ENCODE measurements around the gene SRXN1.

SRXN1 gene

DNA sequence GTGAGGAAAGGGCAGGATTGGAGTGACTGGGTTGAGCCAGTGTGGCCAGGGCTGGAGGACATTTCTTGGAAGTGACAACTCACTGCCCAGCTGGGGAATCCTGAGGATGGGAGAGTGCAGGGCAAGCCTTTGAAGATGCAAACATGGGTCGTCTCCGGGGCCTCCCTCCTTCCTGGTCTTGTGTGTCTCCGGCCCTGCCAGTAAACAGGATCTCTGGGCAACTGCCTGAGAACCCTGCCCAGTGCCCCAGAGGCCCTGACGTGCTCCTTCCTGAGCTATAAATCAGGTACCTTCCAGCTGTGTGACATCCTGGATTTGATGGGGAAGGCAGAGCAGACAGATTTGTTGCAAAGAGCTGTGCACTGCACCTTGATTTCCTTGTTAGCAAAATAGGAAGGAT lies 30.0 kb downstream of the SRXN1 start:
- Histone ChIP-seq H3K27ac (ENCODE audit: extremely low read depth, low read depth, low read length) (no peak overlapping the region), H3K4me3 (ENCODE audit: low read depth, low read length) (no peak overlapping the region), H3K9me3 (ENCODE audit: control insufficient read depth, insufficient read depth, low read depth, low read length) (no peaks in the 10 kb centered on the region), H3K4me1 (ENCODE audit: control insufficient read depth, insufficient read depth, low read length) (peaks cover 2% of the 10 kb centered on the region), H3K36me3 (ENCODE audit: control insufficient read depth in 2 of 2, insufficient read depth in 1 of 2, low read length in 2 of 2) (no peaks in the 10 kb centered on the region)
- ChIA-PET CTCF (interaction anchor here (0.6 to 1.5 kb wide), 5 partner anchors 15 to 760 kb away, joined by 3 to 4 read pairs (median 4); no protein-coding TSS in a partner anchor), POLR2A (interaction anchor here (0.9 kb wide), 1 partner anchor 15 kb away, joined by 3 read pairs; no protein-coding TSS in a partner anchor)
- TF ChIP-seq ZNF112 (tag by site-specific recombination; IDR thresholded peaks at IDR 0.05) = no peak
- no peak for TF ChIP-seq ZNF292 (tag by site-specific recombination; IDR thresholded peaks at IDR 0.05; ENCODE audit: borderline replicate concordance, low read depth)
- TF ChIP-seq, protein P1, sequence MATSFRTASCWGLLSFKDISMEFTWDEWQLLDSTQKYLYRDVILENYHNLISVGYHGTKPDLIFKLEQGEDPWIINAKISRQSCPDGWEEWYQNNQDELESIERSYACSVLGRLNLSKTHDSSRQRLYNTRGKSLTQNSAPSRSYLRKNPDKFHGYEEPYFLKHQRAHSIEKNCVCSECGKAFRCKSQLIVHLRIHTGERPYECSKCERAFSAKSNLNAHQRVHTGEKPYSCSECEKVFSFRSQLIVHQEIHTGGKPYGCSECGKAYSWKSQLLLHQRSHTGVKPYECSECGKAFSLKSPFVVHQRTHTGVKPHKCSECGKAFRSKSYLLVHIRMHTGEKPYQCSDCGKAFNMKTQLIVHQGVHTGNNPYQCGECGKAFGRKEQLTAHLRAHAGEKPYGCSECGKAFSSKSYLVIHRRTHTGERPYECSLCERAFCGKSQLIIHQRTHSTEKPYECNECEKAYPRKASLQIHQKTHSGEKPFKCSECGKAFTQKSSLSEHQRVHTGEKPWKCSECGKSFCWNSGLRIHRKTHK (tag by site-specific recombination; IDR thresholded peaks at IDR 0.05) = no peak

DNA sequence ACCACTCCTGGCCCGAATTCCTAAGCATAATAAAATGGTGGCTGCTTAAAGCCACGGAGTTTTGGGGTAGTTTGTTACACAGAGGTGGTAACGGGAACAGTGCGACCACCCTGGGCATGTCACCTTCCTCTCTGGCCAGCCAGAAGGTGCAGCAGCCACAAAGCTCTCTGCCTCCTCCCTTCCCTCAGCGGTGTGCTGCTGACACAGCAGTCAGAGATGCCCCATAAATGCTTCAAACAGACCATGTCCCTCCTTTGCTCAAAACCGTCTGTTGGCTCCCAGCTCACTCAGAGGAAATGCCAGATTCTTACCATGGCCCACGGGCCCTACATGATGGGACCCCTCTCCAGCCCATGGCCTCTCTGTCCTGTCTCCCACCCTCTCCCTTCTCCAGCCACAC lies 30.8 kb downstream of the SRXN1 start:
- no peak for TF ChIP-seq ZSCAN30 (tag by site-specific recombination; IDR thresholded peaks at IDR 0.05)
- TF ChIP-seq, protein P2, sequence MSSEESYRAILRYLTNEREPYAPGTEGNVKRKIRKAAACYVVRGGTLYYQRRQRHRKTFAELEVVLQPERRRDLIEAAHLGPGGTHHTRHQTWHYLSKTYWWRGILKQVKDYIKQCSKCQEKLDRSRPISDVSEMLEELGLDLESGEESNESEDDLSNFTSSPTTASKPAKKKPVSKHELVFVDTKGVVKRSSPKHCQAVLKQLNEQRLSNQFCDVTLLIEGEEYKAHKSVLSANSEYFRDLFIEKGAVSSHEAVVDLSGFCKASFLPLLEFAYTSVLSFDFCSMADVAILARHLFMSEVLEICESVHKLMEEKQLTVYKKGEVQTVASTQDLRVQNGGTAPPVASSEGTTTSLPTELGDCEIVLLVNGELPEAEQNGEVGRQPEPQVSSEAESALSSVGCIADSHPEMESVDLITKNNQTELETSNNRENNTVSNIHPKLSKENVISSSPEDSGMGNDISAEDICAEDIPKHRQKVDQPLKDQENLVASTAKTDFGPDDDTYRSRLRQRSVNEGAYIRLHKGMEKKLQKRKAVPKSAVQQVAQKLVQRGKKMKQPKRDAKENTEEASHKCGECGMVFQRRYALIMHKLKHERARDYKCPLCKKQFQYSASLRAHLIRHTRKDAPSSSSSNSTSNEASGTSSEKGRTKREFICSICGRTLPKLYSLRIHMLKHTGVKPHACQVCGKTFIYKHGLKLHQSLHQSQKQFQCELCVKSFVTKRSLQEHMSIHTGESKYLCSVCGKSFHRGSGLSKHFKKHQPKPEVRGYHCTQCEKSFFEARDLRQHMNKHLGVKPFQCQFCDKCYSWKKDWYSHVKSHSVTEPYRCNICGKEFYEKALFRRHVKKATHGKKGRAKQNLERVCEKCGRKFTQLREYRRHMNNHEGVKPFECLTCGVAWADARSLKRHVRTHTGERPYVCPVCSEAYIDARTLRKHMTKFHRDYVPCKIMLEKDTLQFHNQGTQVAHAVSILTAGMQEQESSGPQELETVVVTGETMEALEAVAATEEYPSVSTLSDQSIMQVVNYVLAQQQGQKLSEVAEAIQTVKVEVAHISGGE (tag by site-specific recombination; conservative IDR thresholded peaks at IDR 0.05; ENCODE audit: low read depth) = no peak
- TF ChIP-seq, protein P3, sequence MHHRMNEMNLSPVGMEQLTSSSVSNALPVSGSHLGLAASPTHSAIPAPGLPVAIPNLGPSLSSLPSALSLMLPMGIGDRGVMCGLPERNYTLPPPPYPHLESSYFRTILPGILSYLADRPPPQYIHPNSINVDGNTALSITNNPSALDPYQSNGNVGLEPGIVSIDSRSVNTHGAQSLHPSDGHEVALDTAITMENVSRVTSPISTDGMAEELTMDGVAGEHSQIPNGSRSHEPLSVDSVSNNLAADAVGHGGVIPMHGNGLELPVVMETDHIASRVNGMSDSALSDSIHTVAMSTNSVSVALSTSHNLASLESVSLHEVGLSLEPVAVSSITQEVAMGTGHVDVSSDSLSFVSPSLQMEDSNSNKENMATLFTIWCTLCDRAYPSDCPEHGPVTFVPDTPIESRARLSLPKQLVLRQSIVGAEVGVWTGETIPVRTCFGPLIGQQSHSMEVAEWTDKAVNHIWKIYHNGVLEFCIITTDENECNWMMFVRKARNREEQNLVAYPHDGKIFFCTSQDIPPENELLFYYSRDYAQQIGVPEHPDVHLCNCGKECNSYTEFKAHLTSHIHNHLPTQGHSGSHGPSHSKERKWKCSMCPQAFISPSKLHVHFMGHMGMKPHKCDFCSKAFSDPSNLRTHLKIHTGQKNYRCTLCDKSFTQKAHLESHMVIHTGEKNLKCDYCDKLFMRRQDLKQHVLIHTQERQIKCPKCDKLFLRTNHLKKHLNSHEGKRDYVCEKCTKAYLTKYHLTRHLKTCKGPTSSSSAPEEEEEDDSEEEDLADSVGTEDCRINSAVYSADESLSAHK (tag by site-specific recombination; IDR thresholded peaks at IDR 0.05) = no peak
- TF ChIP-seq ZNF121 (tag by site-specific recombination; IDR thresholded peaks at IDR 0.05) = no peak
- no peak for TF ChIP-seq BCL11A (tag by site-specific recombination; IDR thresholded peaks at IDR 0.05; ENCODE audit: low read depth)
- TF ChIP-seq SP3 (tag by site-specific recombination; IDR thresholded peaks at IDR 0.05) = no peak
- TF ChIP-seq ZNF223 (tag by site-specific recombination; IDR thresholded peaks at IDR 0.05) = no peak
- TF ChIP-seq ZNF544 (tag by site-specific recombination; IDR thresholded peaks at IDR 0.05) = no peak
- TF ChIP-seq ZFP41 (tag by site-specific recombination; IDR thresholded peaks at IDR 0.05; ENCODE audit: borderline replicate concordance) = no peak
- ChIA-PET POLR2A (no interaction called here), CTCF (interaction anchor here (1.4 to 5.3 kb wide), 2 partner anchors 60 to 118 kb away, joined by 4 to 22 read pairs; no protein-coding TSS in a partner anchor)

DNA sequence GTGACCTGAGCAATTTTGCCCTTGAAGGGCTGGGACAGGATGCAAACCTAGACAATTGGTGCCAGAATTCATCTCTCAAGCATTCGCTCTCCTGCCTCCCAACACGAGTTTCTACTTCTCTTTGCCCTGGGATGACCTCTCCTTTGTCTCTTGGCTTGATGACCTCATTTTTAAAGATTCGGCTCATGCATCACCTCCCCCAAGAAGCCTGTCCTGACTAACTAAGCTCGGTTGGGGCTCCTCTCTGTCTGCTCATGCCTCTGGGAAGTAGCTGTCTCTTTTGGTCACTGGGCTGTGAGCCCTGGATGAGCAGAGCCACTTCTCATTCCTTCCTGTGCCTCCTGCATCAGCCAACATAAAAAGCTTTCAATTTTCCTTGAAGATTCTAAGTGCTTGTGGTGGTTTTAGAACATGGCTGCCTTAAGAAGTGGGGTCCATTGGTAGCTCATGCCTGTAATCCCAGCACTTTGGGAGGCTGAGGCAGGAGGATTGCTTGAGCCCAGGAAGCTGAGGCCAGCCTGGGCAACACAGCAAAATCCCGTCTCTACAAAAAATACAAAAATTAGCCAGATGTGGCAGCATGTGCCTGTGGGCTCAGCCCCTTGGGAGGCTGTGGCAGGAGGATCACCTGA lies 31.8 kb downstream of the SRXN1 start:
- ChIA-PET POLR2A (interaction anchor here (0.6 kb wide), 1 partner anchor 209 kb away, joined by 4 read pairs; no protein-coding TSS in a partner anchor), CTCF (interaction anchor here (0.6 to 5.3 kb wide), 6 partner anchors 24 to 402 kb away, joined by 3 to 22 read pairs (median 4); no protein-coding TSS in a partner anchor)
- Histone ChIP-seq H3K36me3 (ENCODE audit: control insufficient read depth in 2 of 2, insufficient read depth in 1 of 2, low read length in 2 of 2) (no peaks in the 10 kb centered on the region), H3K9me3 (ENCODE audit: control insufficient read depth, insufficient read depth, low read depth, low read length) (no peaks in the 10 kb centered on the region), H3K27ac (ENCODE audit: extremely low read depth, low read depth, low read length) (no peak overlapping the region), H3K4me1 (ENCODE audit: control insufficient read depth, insufficient read depth, low read length) (peaks cover 2% of the 10 kb centered on the region), H3K4me3 (ENCODE audit: low read depth, low read length) (no peak overlapping the region)
- no peak for TF ChIP-seq ZNF701 (tag by site-specific recombination; IDR thresholded peaks at IDR 0.05)
- no peak for TF ChIP-seq ZXDB (tag by site-specific recombination; IDR thresholded peaks at IDR 0.05)
- no peak for TF ChIP-seq MZF1 (tag by site-specific recombination; IDR thresholded peaks at IDR 0.05; ENCODE audit: borderline replicate concordance)
- no peak for TF ChIP-seq ZNF654 (tag by site-specific recombination; IDR thresholded peaks at IDR 0.05; ENCODE audit: low read depth)
- no peak for TF ChIP-seq ZBTB48 (tag by site-specific recombination; IDR thresholded peaks at IDR 0.05)
- TF ChIP-seq ZNF354C (tag by site-specific recombination; IDR thresholded peaks at IDR 0.05; ENCODE audit: borderline replicate concordance, low read depth) = no peak
- TF ChIP-seq ZNF10 (tag by site-specific recombination; IDR thresholded peaks at IDR 0.05) = no peak
- TF ChIP-seq KLF1 (tag by site-specific recombination; IDR thresholded peaks at IDR 0.05) = no peak
- no peak for TF ChIP-seq ZNF626 (tag by site-specific recombination; IDR thresholded peaks at IDR 0.05)
- TF ChIP-seq ZBTB21 (tag by site-specific recombination; IDR thresholded peaks at IDR 0.05) = peak; percentile 65; the same call in 1 of the 2 replicates
- TF ChIP-seq ZNF664 (tag by site-specific recombination; IDR thresholded peaks at IDR 0.05) = no peak

More for the DNA sequence above, 30.8 kb downstream of the SRXN1 start:
- Histone ChIP-seq H3K9me3 (ENCODE audit: control insufficient read depth, insufficient read depth, low read depth, low read length) (no peaks in the 10 kb centered on the region), H3K36me3 (ENCODE audit: control insufficient read depth in 2 of 2, insufficient read depth in 1 of 2, low read length in 2 of 2) (no peaks in the 10 kb centered on the region), H3K4me1 (ENCODE audit: control insufficient read depth, insufficient read depth, low read length) (peaks cover 2% of the 10 kb centered on the region), H3K4me3 (ENCODE audit: low read depth, low read length) (no peak overlapping the region), H3K27ac (ENCODE audit: extremely low read depth, low read depth, low read length) (no peak overlapping the region)

All from HEK293 (cell line).